WTC11 (cell line): ENCODE data around the gene NPAS2. TPM values are rescaled to one million over a fixed set of nuclear protein-coding genes. Genes with fewer than 3 reads are reported as not detected.

Source experiments
- ATAC-seq: fragments of 200-7000 bp; cut with Tn5 transposase; 2 replicates; pipeline ENCODE4 v1.10.0; 2021; ENCODE audit warnings: mild to moderate bottlenecking, moderate library complexity
- CTCF ChIA-PET: fragments of 300-600 bp; sonication (Branson Sonifier 250); formaldehyde crosslinking; loops from one replicate; lab custom pipeline; 2021; ENCODE audit warnings: antibody characterized with exemption; lab: Charles Lee
- POLR2A ChIA-PET: fragments of 350-600 bp; sonication (Branson Sonifier 250); formaldehyde crosslinking; loops from one replicate; lab custom pipeline; 2021; ENCODE audit warnings: antibody characterized with exemption; lab: Charles Lee
- DNase-seq: peaks from one replicate; pipeline ENCODE4 v3.0.0; 2021; ENCODE audit warnings: low spot score
- H3K27ac Mint-ChIP-seq: 2 replicates; pipeline ENCODE4 v1.8.0; 2021; ENCODE audit warnings: mixed read lengths
- H3K27me3 Mint-ChIP-seq: 2 replicates; pipeline ENCODE4 v1.8.0; 2021; ENCODE audit warnings: low read depth, mild to moderate bottlenecking, moderate library complexity, mixed read lengths
- H3K36me3 Mint-ChIP-seq: 2 replicates; pipeline ENCODE4 v1.8.0; 2021; ENCODE audit warnings: mixed read lengths
- H3K4me1 Mint-ChIP-seq: 2 replicates; pipeline ENCODE4 v1.8.0; 2022; ENCODE audit warnings: mixed read lengths
- H3K4me3 Mint-ChIP-seq: 2 replicates; pipeline ENCODE4 v1.8.0; 2021; ENCODE audit warnings: mild to moderate bottlenecking, moderate library complexity, mixed read lengths
- H3K9me3 Mint-ChIP-seq: 2 replicates; pipeline ENCODE4 v1.8.0; 2021; ENCODE audit warnings: mixed read lengths
- ATF1 ChIP-seq: sonication (generic); formaldehyde crosslinking; IDR thresholded peaks from 2 replicates; pipeline ENCODE4 v1.8.1; 2023; ENCODE audit warnings: mild to moderate bottlenecking, moderate library complexity, missing genetic modification reagents
- CREB1 ChIP-seq: sonication (generic); formaldehyde crosslinking; IDR thresholded peaks from 2 replicates; pipeline ENCODE4 v1.8.0; 2023; ENCODE audit warnings: mild to moderate bottlenecking, missing genetic modification reagents
- GABPB1 ChIP-seq: sonication (generic); formaldehyde crosslinking; IDR thresholded peaks from 2 replicates; pipeline ENCODE4 v1.8.1; 2023; ENCODE audit warnings: mild to moderate bottlenecking, missing genetic modification reagents
- GTF2I ChIP-seq: fragments of 250-450 bp; sonication (Bioruptor Pico); conservative IDR thresholded peaks from 2 replicates; pipeline ENCODE4 v1.4.0; 2021; ENCODE audit warnings: mild to moderate bottlenecking
- HMGA2 ChIP-seq: fragments of 250-450 bp; sonication (Bioruptor Pico); IDR thresholded peaks from 2 replicates; pipeline ENCODE4 v1.4.0; 2021; ENCODE audit warnings: mild to moderate bottlenecking, moderate library complexity
- JAZF1 ChIP-seq: fragments of 250-450 bp; sonication (Bioruptor Pico); IDR thresholded peaks from 2 replicates; pipeline ENCODE4 v1.9.0; 2021; ENCODE audit warnings: moderate library complexity, mild to moderate bottlenecking, inconsistent platforms
- MXD4 ChIP-seq: fragments of 250-450 bp; sonication (Bioruptor Pico); IDR thresholded peaks from 2 replicates; pipeline ENCODE4 v1.8.0; 2021; ENCODE audit warnings: mild to moderate bottlenecking, moderate library complexity, borderline replicate concordance
- MYBL2 ChIP-seq: sonication (generic); formaldehyde crosslinking; IDR thresholded peaks from 2 replicates; pipeline ENCODE4 v1.8.1; 2023; ENCODE audit warnings: mild to moderate bottlenecking, moderate library complexity, missing genetic modification reagents
- NFYB ChIP-seq: sonication (generic); formaldehyde crosslinking; conservative IDR thresholded peaks from 2 replicates; pipeline ENCODE4 v1.8.0; 2022; ENCODE audit warnings: low read depth, missing genetic modification reagents
- PRRX2 ChIP-seq: fragments of 250-450 bp; sonication (Bioruptor Pico); IDR thresholded peaks from 2 replicates; pipeline ENCODE4 v1.8.0; 2021; ENCODE audit warnings: mild to moderate bottlenecking
- SMAD4 ChIP-seq: sonication (generic); formaldehyde crosslinking; IDR thresholded peaks from 2 replicates; pipeline ENCODE4 v1.8.0; 2022; ENCODE audit warnings: mild to moderate bottlenecking, missing genetic modification reagents
- total RNA-seq: library from RNA; stranded (reverse); gene quantifications from 3 replicates; pipeline ENCODE4 v1.2.3, GENCODE V29; 2021
- TF ChIP-seq, protein P1 (sequence below): fragments of 250-450 bp; sonication (Bioruptor Pico); IDR thresholded peaks from 2 replicates; pipeline ENCODE4 v1.9.0; 2021; ENCODE audit warnings: mild to moderate bottlenecking, borderline replicate concordance
- TF ChIP-seq, protein P2 (sequence below): sonication (generic); formaldehyde crosslinking; IDR thresholded peaks from 2 replicates; pipeline ENCODE4 v1.8.1; 2022; ENCODE audit warnings: mild to moderate bottlenecking, moderate library complexity, missing genetic modification reagents
- TF ChIP-seq, protein P3 (sequence below): sonication (generic); formaldehyde crosslinking; IDR thresholded peaks from 2 replicates; pipeline ENCODE4 v1.8.1; 2023; ENCODE audit warnings: mild to moderate bottlenecking, missing genetic modification reagents, moderate library complexity
- TF ChIP-seq, protein P4 (sequence below): sonication (generic); formaldehyde crosslinking; conservative IDR thresholded peaks from 2 replicates; pipeline ENCODE4 v1.8.1; 2023; ENCODE audit warnings: mild to moderate bottlenecking, low read depth, missing genetic modification reagents, moderate library complexity
- TF ChIP-seq, protein P5 (sequence below): sonication (generic); formaldehyde crosslinking; IDR thresholded peaks from 2 replicates; pipeline ENCODE4 v1.8.1; 2023; ENCODE audit warnings: mild to moderate bottlenecking, missing genetic modification reagents
- TF ChIP-seq, protein P6 (sequence below): sonication (generic); formaldehyde crosslinking; IDR thresholded peaks from 2 replicates; pipeline ENCODE4 v1.8.0; 2022; ENCODE audit warnings: mild to moderate bottlenecking, missing genetic modification reagents
- TF ChIP-seq, protein P7 (sequence below): sonication (generic); formaldehyde crosslinking; IDR thresholded peaks from 2 replicates; pipeline ENCODE4 v1.8.1; 2022; ENCODE audit warnings: mild to moderate bottlenecking, missing genetic modification reagents, moderate library complexity, borderline replicate concordance
- TF ChIP-seq, protein P8 (sequence below): sonication (generic); formaldehyde crosslinking; IDR thresholded peaks from 2 replicates; pipeline ENCODE4 v1.8.0; 2023; ENCODE audit warnings: mild to moderate bottlenecking, missing genetic modification reagents

NPAS2 gene
- total RNA-seq, 1 experiment from 2014 or later = 2.6 TPM

DNA sequence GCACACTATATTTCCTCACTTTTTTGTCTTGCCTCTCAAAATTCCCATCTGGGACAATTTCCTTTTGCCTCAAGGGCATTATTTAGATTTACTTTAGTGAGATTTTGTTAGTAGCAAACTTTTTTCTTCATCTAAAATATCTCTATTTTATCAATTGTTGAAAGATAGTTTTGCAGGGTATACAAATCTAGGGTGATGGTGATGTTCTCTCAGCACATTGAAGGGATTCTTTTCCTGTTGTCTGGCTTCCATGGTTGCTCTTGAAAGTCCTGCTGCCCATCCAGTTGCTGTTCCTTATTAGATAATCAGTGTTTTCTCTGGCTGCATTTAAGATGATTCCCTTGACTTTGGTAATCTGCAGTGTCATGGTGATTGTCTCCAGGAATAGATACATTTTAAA lies 48.1 kb downstream of the NPAS2 start (continued):
- TF ChIP-seq, protein P1, sequence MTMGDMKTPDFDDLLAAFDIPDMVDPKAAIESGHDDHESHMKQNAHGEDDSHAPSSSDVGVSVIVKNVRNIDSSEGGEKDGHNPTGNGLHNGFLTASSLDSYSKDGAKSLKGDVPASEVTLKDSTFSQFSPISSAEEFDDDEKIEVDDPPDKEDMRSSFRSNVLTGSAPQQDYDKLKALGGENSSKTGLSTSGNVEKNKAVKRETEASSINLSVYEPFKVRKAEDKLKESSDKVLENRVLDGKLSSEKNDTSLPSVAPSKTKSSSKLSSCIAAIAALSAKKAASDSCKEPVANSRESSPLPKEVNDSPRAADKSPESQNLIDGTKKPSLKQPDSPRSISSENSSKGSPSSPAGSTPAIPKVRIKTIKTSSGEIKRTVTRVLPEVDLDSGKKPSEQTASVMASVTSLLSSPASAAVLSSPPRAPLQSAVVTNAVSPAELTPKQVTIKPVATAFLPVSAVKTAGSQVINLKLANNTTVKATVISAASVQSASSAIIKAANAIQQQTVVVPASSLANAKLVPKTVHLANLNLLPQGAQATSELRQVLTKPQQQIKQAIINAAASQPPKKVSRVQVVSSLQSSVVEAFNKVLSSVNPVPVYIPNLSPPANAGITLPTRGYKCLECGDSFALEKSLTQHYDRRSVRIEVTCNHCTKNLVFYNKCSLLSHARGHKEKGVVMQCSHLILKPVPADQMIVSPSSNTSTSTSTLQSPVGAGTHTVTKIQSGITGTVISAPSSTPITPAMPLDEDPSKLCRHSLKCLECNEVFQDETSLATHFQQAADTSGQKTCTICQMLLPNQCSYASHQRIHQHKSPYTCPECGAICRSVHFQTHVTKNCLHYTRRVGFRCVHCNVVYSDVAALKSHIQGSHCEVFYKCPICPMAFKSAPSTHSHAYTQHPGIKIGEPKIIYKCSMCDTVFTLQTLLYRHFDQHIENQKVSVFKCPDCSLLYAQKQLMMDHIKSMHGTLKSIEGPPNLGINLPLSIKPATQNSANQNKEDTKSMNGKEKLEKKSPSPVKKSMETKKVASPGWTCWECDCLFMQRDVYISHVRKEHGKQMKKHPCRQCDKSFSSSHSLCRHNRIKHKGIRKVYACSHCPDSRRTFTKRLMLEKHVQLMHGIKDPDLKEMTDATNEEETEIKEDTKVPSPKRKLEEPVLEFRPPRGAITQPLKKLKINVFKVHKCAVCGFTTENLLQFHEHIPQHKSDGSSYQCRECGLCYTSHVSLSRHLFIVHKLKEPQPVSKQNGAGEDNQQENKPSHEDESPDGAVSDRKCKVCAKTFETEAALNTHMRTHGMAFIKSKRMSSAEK (CRISPR knock-in tag) = no peak
- TF ChIP-seq, protein P2, sequence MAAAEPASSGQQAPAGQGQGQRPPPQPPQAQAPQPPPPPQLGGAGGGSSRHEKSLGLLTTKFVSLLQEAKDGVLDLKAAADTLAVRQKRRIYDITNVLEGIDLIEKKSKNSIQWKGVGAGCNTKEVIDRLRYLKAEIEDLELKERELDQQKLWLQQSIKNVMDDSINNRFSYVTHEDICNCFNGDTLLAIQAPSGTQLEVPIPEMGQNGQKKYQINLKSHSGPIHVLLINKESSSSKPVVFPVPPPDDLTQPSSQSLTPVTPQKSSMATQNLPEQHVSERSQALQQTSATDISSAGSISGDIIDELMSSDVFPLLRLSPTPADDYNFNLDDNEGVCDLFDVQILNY (CRISPR knock-in tag) = no peak
- TF ChIP-seq NFYB (CRISPR knock-in tag) = no peak
- no peak for TF ChIP-seq JAZF1 (CRISPR knock-in tag)
- no peak for TF ChIP-seq HMGA2 (CRISPR knock-in tag)
- TF ChIP-seq, protein P3, sequence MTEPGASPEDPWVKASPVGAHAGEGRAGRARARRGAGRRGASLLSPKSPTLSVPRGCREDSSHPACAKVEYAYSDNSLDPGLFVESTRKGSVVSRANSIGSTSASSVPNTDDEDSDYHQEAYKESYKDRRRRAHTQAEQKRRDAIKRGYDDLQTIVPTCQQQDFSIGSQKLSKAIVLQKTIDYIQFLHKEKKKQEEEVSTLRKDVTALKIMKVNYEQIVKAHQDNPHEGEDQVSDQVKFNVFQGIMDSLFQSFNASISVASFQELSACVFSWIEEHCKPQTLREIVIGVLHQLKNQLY (CRISPR knock-in tag) = no peak
- TF ChIP-seq, protein P4, sequence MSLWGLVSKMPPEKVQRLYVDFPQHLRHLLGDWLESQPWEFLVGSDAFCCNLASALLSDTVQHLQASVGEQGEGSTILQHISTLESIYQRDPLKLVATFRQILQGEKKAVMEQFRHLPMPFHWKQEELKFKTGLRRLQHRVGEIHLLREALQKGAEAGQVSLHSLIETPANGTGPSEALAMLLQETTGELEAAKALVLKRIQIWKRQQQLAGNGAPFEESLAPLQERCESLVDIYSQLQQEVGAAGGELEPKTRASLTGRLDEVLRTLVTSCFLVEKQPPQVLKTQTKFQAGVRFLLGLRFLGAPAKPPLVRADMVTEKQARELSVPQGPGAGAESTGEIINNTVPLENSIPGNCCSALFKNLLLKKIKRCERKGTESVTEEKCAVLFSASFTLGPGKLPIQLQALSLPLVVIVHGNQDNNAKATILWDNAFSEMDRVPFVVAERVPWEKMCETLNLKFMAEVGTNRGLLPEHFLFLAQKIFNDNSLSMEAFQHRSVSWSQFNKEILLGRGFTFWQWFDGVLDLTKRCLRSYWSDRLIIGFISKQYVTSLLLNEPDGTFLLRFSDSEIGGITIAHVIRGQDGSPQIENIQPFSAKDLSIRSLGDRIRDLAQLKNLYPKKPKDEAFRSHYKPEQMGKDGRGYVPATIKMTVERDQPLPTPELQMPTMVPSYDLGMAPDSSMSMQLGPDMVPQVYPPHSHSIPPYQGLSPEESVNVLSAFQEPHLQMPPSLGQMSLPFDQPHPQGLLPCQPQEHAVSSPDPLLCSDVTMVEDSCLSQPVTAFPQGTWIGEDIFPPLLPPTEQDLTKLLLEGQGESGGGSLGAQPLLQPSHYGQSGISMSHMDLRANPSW (CRISPR knock-in tag) = no peak
- TF ChIP-seq GABPB1 (CRISPR knock-in tag) = no peak
- TF ChIP-seq SMAD4 (CRISPR knock-in tag) = no peak
- no peak for TF ChIP-seq GTF2I
- no peak for TF ChIP-seq CREB1 (CRISPR knock-in tag)
- no peak for TF ChIP-seq ATF1 (CRISPR knock-in tag)
- TF ChIP-seq MYBL2 (CRISPR knock-in tag) = no peak
- TF ChIP-seq MXD4 (CRISPR knock-in tag) = no peak

DNA sequence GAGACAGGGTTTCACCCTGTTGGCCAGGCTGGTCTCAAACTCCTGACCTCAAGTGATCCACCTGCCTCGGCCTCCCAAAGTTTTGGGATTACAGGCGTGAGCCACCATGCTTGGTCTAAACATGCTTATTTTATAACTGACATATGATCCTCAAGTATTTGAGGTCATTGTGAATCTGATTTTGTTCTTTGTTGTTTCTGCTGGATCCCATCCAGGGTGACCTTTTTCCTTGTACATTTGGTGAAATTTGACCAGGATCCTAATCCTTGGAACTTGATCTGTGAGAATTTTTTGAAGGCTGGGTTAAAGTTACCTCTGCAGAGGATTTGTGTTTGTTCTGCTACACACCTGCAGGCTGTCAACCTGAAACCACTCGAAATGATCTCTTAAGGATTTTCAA lies 49.2 kb downstream of the NPAS2 start:
- TF ChIP-seq, protein P5, sequence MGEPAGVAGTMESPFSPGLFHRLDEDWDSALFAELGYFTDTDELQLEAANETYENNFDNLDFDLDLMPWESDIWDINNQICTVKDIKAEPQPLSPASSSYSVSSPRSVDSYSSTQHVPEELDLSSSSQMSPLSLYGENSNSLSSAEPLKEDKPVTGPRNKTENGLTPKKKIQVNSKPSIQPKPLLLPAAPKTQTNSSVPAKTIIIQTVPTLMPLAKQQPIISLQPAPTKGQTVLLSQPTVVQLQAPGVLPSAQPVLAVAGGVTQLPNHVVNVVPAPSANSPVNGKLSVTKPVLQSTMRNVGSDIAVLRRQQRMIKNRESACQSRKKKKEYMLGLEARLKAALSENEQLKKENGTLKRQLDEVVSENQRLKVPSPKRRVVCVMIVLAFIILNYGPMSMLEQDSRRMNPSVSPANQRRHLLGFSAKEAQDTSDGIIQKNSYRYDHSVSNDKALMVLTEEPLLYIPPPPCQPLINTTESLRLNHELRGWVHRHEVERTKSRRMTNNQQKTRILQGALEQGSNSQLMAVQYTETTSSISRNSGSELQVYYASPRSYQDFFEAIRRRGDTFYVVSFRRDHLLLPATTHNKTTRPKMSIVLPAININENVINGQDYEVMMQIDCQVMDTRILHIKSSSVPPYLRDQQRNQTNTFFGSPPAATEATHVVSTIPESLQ (CRISPR knock-in tag) = no peak
- TF ChIP-seq PRRX2 = no peak
- TF ChIP-seq, protein P6, sequence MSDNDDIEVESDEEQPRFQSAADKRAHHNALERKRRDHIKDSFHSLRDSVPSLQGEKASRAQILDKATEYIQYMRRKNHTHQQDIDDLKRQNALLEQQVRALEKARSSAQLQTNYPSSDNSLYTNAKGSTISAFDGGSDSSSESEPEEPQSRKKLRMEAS = no peak
- TF ChIP-seq, protein P7, sequence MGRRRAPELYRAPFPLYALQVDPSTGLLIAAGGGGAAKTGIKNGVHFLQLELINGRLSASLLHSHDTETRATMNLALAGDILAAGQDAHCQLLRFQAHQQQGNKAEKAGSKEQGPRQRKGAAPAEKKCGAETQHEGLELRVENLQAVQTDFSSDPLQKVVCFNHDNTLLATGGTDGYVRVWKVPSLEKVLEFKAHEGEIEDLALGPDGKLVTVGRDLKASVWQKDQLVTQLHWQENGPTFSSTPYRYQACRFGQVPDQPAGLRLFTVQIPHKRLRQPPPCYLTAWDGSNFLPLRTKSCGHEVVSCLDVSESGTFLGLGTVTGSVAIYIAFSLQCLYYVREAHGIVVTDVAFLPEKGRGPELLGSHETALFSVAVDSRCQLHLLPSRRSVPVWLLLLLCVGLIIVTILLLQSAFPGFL (CRISPR knock-in tag) = no peak
- TF ChIP-seq, protein P8, sequence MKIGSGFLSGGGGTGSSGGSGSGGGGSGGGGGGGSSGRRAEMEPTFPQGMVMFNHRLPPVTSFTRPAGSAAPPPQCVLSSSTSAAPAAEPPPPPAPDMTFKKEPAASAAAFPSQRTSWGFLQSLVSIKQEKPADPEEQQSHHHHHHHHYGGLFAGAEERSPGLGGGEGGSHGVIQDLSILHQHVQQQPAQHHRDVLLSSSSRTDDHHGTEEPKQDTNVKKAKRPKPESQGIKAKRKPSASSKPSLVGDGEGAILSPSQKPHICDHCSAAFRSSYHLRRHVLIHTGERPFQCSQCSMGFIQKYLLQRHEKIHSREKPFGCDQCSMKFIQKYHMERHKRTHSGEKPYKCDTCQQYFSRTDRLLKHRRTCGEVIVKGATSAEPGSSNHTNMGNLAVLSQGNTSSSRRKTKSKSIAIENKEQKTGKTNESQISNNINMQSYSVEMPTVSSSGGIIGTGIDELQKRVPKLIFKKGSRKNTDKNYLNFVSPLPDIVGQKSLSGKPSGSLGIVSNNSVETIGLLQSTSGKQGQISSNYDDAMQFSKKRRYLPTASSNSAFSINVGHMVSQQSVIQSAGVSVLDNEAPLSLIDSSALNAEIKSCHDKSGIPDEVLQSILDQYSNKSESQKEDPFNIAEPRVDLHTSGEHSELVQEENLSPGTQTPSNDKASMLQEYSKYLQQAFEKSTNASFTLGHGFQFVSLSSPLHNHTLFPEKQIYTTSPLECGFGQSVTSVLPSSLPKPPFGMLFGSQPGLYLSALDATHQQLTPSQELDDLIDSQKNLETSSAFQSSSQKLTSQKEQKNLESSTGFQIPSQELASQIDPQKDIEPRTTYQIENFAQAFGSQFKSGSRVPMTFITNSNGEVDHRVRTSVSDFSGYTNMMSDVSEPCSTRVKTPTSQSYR (CRISPR knock-in tag) = no peak
- no peak for TF ChIP-seq ATF1 (CRISPR knock-in tag)
- H3K27ac Mint-ChIP-seq = no peak overlapping the region
- no peak overlapping the region for H3K4me3 Mint-ChIP-seq
- DNase-seq = no peak
- H3K9me3 Mint-ChIP-seq = peaks cover 14% of the 10 kb centered on the region
- no peaks in the 10 kb centered on the region for H3K27me3 Mint-ChIP-seq
- peaks cover 10% of the 10 kb centered on the region; the same call in 1 of the 2 replicates for H3K36me3 Mint-ChIP-seq
- ATAC-seq = no peak
- ChIA-PET CTCF (no interaction called here), POLR2A (no interaction called here)
- H3K4me1 Mint-ChIP-seq = peaks cover 10% of the 10 kb centered on the region
